H1 (cell line): ENCODE results near the gene POLA2. TPM values are rescaled to one million over a fixed set of nuclear protein-coding genes. Genes with fewer than 3 reads are reported as not detected.

ENCODE experiments used
- BACH1 ChIP-seq: IDR thresholded peaks from 2 replicates; pipeline ENCODE4 v1.6.1; 2012; ENCODE audit warnings: low read length, improper control_type of control experiment
- FOSL1 ChIP-seq: IDR thresholded peaks from 2 replicates; pipeline ENCODE4 v1.6.1; 2011; ENCODE audit warnings: mild to moderate bottlenecking, low read depth, low read length, moderate library complexity; ENCODE audit not compliant: insufficient read depth
- KDM4A ChIP-seq: IDR thresholded peaks from one replicate; pipeline ENCODE4 v1.7.1; 2012; ENCODE audit warnings: low read depth, mild to moderate bottlenecking, moderate library complexity, low read length, inconsistent platforms; ENCODE audit not compliant: severe bottlenecking
- TAF1 ChIP-seq: IDR thresholded peaks from 2 replicates; pipeline ENCODE4 v1.6.1; 2011; ENCODE audit warnings: mild to moderate bottlenecking, low read depth, low read length
- polyA plus RNA-seq, 7 experiments: library from polyadenylated mRNA; depleted of rRNA in 3 of 7; stranded (reverse) in 5 of 7; unstranded in 2 of 7; fragments of >200 nt in 5 of 7; fragments of 200-250 nt in 2 of 7; gene quantifications; 1 replicate in 5 of 7; 2 replicates in 1 of 7; 4 replicates in 1 of 7; pipeline versions ENCODE4 v1.2.1 to v1.2.3, GENCODE V29; 2011 to 2013; ENCODE audit warnings: missing spikeins in 2 of 7, mixed read lengths in 2 of 7
- total RNA-seq: library from RNA; stranded (reverse); fragmentation: NEBNext Ultra II Directional; extraction: Animal tissue kit (Norgen Biotek cat#: 25700); gene quantifications from 2 replicates; pipeline ENCODE4 v1.2.1, GENCODE V29; 2021
- TF ChIP-seq, protein P1 (sequence below), 3 experiments: IDR thresholded peaks; 1 replicate in 2 of 3; 2 replicates in 1 of 3; pipeline versions ENCODE4 v1.5.1 to v1.6.1; 2011; ENCODE audit warnings: low read length in 3 of 3, mild to moderate bottlenecking in 3 of 3, inconsistent platforms in 2 of 3, low read depth in 1 of 3, moderate library complexity in 1 of 3; ENCODE audit not compliant: insufficient read depth in 1 of 3; ENCODE audit errors: control extremely low read depth in 1 of 3

Gene POLA2
- total and polyA plus RNA-seq, 2 of the 8 experiments (the other 6 are each of a cell fraction or from before 2014, with no cell fraction given), result 31.2 to 55.9 TPM

DNA sequence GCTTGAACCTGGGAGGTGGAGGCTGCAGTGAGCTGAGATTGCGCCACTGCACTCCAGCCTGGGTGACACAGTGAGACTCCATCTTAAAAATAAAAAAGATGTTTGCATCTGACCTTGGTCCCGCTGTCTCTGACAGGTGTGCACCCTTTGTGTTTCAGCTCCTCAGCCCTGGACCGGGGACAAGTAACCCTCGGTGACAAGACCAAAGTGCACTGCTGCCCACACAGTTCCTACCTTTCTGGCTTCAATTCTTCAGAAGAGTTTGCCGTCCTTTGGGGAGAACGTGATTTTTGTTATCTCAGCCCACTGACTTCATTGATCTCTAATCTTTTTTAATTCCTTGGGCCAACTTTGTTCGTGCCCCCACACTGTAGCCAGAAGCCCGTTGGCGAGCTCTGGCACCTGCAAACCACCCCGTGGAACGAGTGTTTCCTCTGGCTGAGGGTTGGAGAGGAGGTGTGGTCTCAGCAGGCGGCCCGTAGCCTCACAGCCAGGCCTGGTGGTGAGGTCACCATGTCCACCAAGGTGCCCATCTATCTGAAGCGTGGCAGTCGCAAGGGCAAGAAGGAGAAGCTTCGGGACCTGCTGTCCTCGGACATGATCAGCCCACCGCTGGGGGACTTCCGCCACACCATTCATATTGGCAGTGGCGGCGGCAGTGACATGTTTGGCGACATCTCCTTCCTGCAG is 58.8 kb downstream of the POLA2 start (continued):
- TF ChIP-seq, protein P1, sequence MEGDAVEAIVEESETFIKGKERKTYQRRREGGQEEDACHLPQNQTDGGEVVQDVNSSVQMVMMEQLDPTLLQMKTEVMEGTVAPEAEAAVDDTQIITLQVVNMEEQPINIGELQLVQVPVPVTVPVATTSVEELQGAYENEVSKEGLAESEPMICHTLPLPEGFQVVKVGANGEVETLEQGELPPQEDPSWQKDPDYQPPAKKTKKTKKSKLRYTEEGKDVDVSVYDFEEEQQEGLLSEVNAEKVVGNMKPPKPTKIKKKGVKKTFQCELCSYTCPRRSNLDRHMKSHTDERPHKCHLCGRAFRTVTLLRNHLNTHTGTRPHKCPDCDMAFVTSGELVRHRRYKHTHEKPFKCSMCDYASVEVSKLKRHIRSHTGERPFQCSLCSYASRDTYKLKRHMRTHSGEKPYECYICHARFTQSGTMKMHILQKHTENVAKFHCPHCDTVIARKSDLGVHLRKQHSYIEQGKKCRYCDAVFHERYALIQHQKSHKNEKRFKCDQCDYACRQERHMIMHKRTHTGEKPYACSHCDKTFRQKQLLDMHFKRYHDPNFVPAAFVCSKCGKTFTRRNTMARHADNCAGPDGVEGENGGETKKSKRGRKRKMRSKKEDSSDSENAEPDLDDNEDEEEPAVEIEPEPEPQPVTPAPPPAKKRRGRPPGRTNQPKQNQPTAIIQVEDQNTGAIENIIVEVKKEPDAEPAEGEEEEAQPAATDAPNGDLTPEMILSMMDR (IDR thresholded peaks at IDR 0.05; ENCODE audit: control extremely low read depth in 1 of 3, insufficient read depth in 1 of 3, low read depth in 1 of 3, low read length in 3 of 3), result no peak
- TF ChIP-seq TAF1 (no peak), KDM4A (no peak), BACH1 (no peak), FOSL1 (no peak)
